HCT116 (cell line): Measurements from ENCODE around the gene SSU72. TPM values are rescaled to one million over a fixed set of nuclear protein-coding genes. Genes with fewer than 3 reads are reported as not detected.

ENCODE experiments used
- ATAC-seq: fragments of 200-7000 bp; cut with Tn5 transposase; 2 replicates; pipeline ENCODE4 v1.9.1; 2020; ENCODE audit warnings: mild to moderate bottlenecking, moderate library complexity
- BruUV-seq: library from RNA; stranded (reverse); fragments of 400-500 nt; replicated peaks from 2 replicates; lab custom pipeline; 2021; lab: Mats Ljungman, UMichigan
- CTCF ChIA-PET: fragments of 300-600 bp; sonication (Branson Sonifier 250); formaldehyde crosslinking; loops from one replicate; lab custom pipeline; 2021; ENCODE audit warnings: antibody characterized with exemption; lab: Charles Lee
- POLR2A ChIA-PET: fragments of 300-600, 350-600 bp; sonication (Branson Sonifier 250); formaldehyde crosslinking; loops from one replicate; lab custom pipeline; 2021; ENCODE audit warnings: antibody characterized with exemption; lab: Charles Lee
- RAD21 ChIA-PET, 2 experiments: fragments of 300-600 bp; sonication (Branson Sonifier 250); formaldehyde crosslinking; loops; one replicate each; lab custom pipeline; 2023; ENCODE audit warnings: low total read pairs in 2 of 2; ENCODE audit not compliant: uncharacterized antibody in 2 of 2, unreplicated experiment in 2 of 2, low non-redundant PET in 1 of 2; lab: Charles Lee
- DNase-seq: peaks from one replicate; pipeline ENCODE4 v3.0.0-alpha.2; 2010; ENCODE audit warnings: low read depth, low spot score
- H2AFZ ChIP-seq: fragments of 200-600 bp; shearing (Covaris generic), sonication (generic); 2 replicates; pipeline ENCODE4 v1.6.1; 2017; ENCODE audit warnings: low read depth, mixed run types, mixed read lengths, antibody characterized with exemption, low read length; ENCODE audit not compliant: poor library complexity, severe bottlenecking
- H3K27ac ChIP-seq: 2 replicates; pipeline ENCODE4 v1.5.1; 2012; ENCODE audit warnings: low read depth, low read length
- H3K27me3 ChIP-seq: fragments of 200-600 bp; sonication (generic); 2 replicates; pipeline ENCODE4 v1.6.1; 2016; ENCODE audit warnings: mixed run types, low read length, mixed read lengths; ENCODE audit not compliant: insufficient read depth
- H3K36me3 ChIP-seq, 2 experiments: fragments of 200-500 bp in 1 of 2; fragments of 200-600 bp in 1 of 2; sonication (Bioruptor generic) in 1 of 2; sonication (generic) in 1 of 2; 2 replicates each; pipeline versions ENCODE4 v1.5.1 to v1.6.1; 2014 to 2016; ENCODE audit warnings: low read length in 2 of 2, inconsistent platforms in 1 of 2, mixed read lengths in 1 of 2, mixed run types in 1 of 2; ENCODE audit not compliant: insufficient read depth in 2 of 2, control insufficient read depth in 1 of 2
- H3K4me1 ChIP-seq, 2 experiments: fragments of 200-600 bp in 1 of 2; sonication (generic) in 1 of 2; 2 replicates each; pipeline versions ENCODE4 v1.5.1 to v1.6.1; 2012 to 2017; ENCODE audit warnings: low read length in 2 of 2, inconsistent platforms in 1 of 2, mild to moderate bottlenecking in 1 of 2, mixed read lengths in 1 of 2, mixed run types in 1 of 2, moderate library complexity in 1 of 2; ENCODE audit not compliant: insufficient read depth in 2 of 2, control insufficient read depth in 1 of 2
- H3K4me2 ChIP-seq: fragments of 200-600 bp; sonication (generic); 2 replicates; pipeline ENCODE4 v1.6.1; 2017; ENCODE audit warnings: mixed run types, low read length, mixed read lengths
- H3K4me3 ChIP-seq, 2 experiments: fragments of 200-600 bp in 1 of 2; sonication (generic) in 1 of 2; replicated peaks in 1 of 2; 2 replicates each; pipeline ENCODE4 v1.5.1; 2011 to 2016; ENCODE audit warnings: low read length in 2 of 2, control low read depth in 1 of 2, low read depth in 1 of 2, mild to moderate bottlenecking in 1 of 2, mixed read lengths in 1 of 2, mixed run types in 1 of 2
- H3K79me2 ChIP-seq: fragments of 200-600 bp; sonication (generic); 2 replicates; pipeline ENCODE4 v1.6.1; 2017; ENCODE audit warnings: mild to moderate bottlenecking, mixed run types, low read length, moderate library complexity, mixed read lengths; ENCODE audit not compliant: insufficient read depth
- H3K9ac ChIP-seq: fragments of 200-600 bp; sonication (generic); 2 replicates; pipeline ENCODE4 v1.6.1; 2016; ENCODE audit warnings: low read length, mixed read lengths
- H3K9me2 ChIP-seq: fragments of 200-600 bp; sonication (generic), shearing (Covaris generic); 2 replicates; pipeline ENCODE4 v1.6.1; 2017; ENCODE audit warnings: mixed run types, mild to moderate bottlenecking, moderate library complexity; ENCODE audit not compliant: insufficient read depth
- H3K9me3 ChIP-seq, 2 experiments: fragments of 200-500 bp in 1 of 2; fragments of 200-600 bp in 1 of 2; sonication (Bioruptor generic) in 1 of 2; sonication (generic) in 1 of 2; 2 replicates each; pipeline ENCODE4 v1.6.1; 2014 to 2017; ENCODE audit warnings: low read length in 2 of 2, mixed read lengths in 2 of 2, inconsistent platforms in 1 of 2, low read depth in 1 of 2, mild to moderate bottlenecking in 1 of 2, mixed run types in 1 of 2, moderate library complexity in 1 of 2; ENCODE audit not compliant: control insufficient read depth in 1 of 2, insufficient read depth in 1 of 2
- H4K20me1 ChIP-seq: fragments of 200-600 bp; sonication (generic), shearing (Covaris generic); 2 replicates; pipeline ENCODE4 v1.6.1; 2017; ENCODE audit warnings: mixed run types, mild to moderate bottlenecking, moderate library complexity; ENCODE audit not compliant: insufficient read depth
- CBX3 ChIP-seq: IDR thresholded peaks from 2 replicates; pipeline ENCODE4 v1.6.1; 2012; ENCODE audit warnings: low read depth
- CEBPB ChIP-seq: IDR thresholded peaks from 2 replicates; pipeline ENCODE4 v1.6.1; 2012; ENCODE audit warnings: low read depth
- EZH2phosphoT487 ChIP-seq: fragments of 200-600 bp; IDR thresholded peaks from 2 replicates; pipeline ENCODE4 v1.6.1; 2018; ENCODE audit warnings: antibody characterized with exemption, borderline replicate concordance
- JUND ChIP-seq: IDR thresholded peaks from 2 replicates; pipeline ENCODE4 v1.6.1; 2012
- POLR2AphosphoS5 ChIP-seq: IDR thresholded peaks from 2 replicates; pipeline ENCODE4 v1.6.1; 2011; ENCODE audit warnings: mild to moderate bottlenecking, low read depth, low read length, moderate library complexity
- RAD21 ChIP-seq: IDR thresholded peaks from 2 replicates; pipeline ENCODE4 v1.6.1; 2012; ENCODE audit warnings: low read depth, mild to moderate bottlenecking
- SP1 ChIP-seq: IDR thresholded peaks from 2 replicates; pipeline ENCODE4 v1.6.1; 2012; ENCODE audit warnings: low read depth
- SRF ChIP-seq: IDR thresholded peaks from 2 replicates; pipeline ENCODE4 v1.6.1; 2012; ENCODE audit warnings: low read depth
- TCF7L2 ChIP-seq: IDR thresholded peaks from 2 replicates; pipeline ENCODE4 v1.7.0; 2011; ENCODE audit warnings: borderline replicate concordance, inconsistent platforms; ENCODE audit not compliant: insufficient read depth, insufficient read length; ENCODE audit errors: extremely low read depth
- YY1 ChIP-seq: IDR thresholded peaks from 2 replicates; pipeline ENCODE4 v1.6.1; 2011; ENCODE audit warnings: low read length, low read depth, moderate library complexity, mild to moderate bottlenecking; ENCODE audit not compliant: insufficient replicate concordance; ENCODE audit errors: extremely low read depth
- ZNF274 ChIP-seq: fragments of 200-500 bp; sonication (Bioruptor generic); IDR thresholded peaks from 2 replicates; pipeline ENCODE4 v1.6.1; 2014; ENCODE audit warnings: mild to moderate bottlenecking, low read depth, low read length, inconsistent platforms
- intact Hi-C: fragments of 100-400 bp; cut with micrococcal nuclease; formaldehyde crosslinking; loops from 2 replicates; pipeline ENCODE4 v1.10.0; 2022
- total RNA-seq: library from RNA; stranded (reverse); gene quantifications from one replicate; pipeline ENCODE4 v1.2.1, GENCODE V29; 2021; ENCODE audit not compliant: unreplicated experiment
- TF ChIP-seq, protein P1 (sequence below): IDR thresholded peaks from 2 replicates; pipeline ENCODE4 v1.6.1; 2012
- TF ChIP-seq, protein P2 (sequence below), 3 experiments: fragments of 200-600 bp in 1 of 3; sonication (generic) in 1 of 3; IDR thresholded peaks in 2 of 3; conservative IDR thresholded peaks in 1 of 3; 2 replicates each; pipeline ENCODE4 v1.5.1; 2012 to 2017; ENCODE audit warnings: low read depth in 2 of 3, low read length in 2 of 3, antibody characterized with exemption in 1 of 3, borderline replicate concordance in 1 of 3, control low read depth in 1 of 3, mild to moderate bottlenecking in 1 of 3, mixed read lengths in 1 of 3, mixed run types in 1 of 3, moderate library complexity in 1 of 3; ENCODE audit not compliant: insufficient read depth in 1 of 3
- TF ChIP-seq, protein P3 (sequence below): IDR thresholded peaks from 2 replicates; pipeline ENCODE4 v1.6.1; 2012; ENCODE audit warnings: low read depth

Gene SSU72
- total RNA-seq, 1 experiment from 2014 or later = 134 TPM

DNA sequence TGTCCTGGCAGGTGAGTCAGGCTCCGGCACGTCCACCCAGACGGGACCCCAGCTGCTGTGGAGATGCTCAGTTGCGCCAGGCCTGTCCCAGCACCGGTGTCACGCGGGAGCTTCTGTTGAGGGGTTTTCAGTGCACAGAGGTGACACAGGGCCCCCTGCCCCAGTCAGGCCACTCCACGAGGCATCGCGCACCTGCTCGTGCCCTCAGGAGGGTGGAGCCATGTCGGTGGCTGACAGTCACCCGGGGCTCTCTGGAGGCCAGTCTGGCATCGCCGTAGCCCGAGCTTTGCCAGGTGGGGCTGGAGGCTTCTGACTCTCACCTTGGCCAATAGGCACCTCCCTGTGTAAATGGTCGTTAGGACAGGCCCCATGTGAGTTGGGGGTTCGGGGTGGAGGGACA lies 45.3 kb downstream of the SSU72 start:
- no peak overlapping the region for H2AFZ ChIP-seq
- intact Hi-C loops = no loop called here
- no peak overlapping the region for H3K27ac ChIP-seq
- no peak overlapping the region for H3K4me2 ChIP-seq
- ATAC-seq = no peak
- DNase-seq = no peak
- no peaks in the 10 kb centered on the region for H3K27me3 ChIP-seq
- H3K4me3 ChIP-seq = no peak overlapping the region
- H3K9me3 ChIP-seq = no peaks in the 10 kb centered on the region; a peak in 1 of 4 replicates
- peaks cover 6 to 39% of the 10 kb centered on the region in 2 experiments; a peak in 3 of 4 replicates for H3K36me3 ChIP-seq
- TF ChIP-seq YY1 = no peak
- TF ChIP-seq SP1 = no peak
- no peak for TF ChIP-seq CBX3
- TF ChIP-seq, protein P1, sequence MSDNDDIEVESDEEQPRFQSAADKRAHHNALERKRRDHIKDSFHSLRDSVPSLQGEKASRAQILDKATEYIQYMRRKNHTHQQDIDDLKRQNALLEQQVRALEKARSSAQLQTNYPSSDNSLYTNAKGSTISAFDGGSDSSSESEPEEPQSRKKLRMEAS = no peak
- TF ChIP-seq, protein P2, sequence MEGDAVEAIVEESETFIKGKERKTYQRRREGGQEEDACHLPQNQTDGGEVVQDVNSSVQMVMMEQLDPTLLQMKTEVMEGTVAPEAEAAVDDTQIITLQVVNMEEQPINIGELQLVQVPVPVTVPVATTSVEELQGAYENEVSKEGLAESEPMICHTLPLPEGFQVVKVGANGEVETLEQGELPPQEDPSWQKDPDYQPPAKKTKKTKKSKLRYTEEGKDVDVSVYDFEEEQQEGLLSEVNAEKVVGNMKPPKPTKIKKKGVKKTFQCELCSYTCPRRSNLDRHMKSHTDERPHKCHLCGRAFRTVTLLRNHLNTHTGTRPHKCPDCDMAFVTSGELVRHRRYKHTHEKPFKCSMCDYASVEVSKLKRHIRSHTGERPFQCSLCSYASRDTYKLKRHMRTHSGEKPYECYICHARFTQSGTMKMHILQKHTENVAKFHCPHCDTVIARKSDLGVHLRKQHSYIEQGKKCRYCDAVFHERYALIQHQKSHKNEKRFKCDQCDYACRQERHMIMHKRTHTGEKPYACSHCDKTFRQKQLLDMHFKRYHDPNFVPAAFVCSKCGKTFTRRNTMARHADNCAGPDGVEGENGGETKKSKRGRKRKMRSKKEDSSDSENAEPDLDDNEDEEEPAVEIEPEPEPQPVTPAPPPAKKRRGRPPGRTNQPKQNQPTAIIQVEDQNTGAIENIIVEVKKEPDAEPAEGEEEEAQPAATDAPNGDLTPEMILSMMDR (IDR thresholded peaks at IDR 0.05 in 2 of 3, conservative IDR thresholded peaks at IDR 0.05 in 1 of 3; ENCODE audit: borderline replicate concordance in 1 of 3, insufficient read depth in 1 of 3, low read depth in 2 of 3, low read length in 2 of 3) = no peak
- no peak for TF ChIP-seq TCF7L2
- TF ChIP-seq EZH2phosphoT487 = no peak
- no peak for TF ChIP-seq SRF
- TF ChIP-seq JUND = no peak
- no peak for TF ChIP-seq POLR2AphosphoS5
- TF ChIP-seq, protein P3, sequence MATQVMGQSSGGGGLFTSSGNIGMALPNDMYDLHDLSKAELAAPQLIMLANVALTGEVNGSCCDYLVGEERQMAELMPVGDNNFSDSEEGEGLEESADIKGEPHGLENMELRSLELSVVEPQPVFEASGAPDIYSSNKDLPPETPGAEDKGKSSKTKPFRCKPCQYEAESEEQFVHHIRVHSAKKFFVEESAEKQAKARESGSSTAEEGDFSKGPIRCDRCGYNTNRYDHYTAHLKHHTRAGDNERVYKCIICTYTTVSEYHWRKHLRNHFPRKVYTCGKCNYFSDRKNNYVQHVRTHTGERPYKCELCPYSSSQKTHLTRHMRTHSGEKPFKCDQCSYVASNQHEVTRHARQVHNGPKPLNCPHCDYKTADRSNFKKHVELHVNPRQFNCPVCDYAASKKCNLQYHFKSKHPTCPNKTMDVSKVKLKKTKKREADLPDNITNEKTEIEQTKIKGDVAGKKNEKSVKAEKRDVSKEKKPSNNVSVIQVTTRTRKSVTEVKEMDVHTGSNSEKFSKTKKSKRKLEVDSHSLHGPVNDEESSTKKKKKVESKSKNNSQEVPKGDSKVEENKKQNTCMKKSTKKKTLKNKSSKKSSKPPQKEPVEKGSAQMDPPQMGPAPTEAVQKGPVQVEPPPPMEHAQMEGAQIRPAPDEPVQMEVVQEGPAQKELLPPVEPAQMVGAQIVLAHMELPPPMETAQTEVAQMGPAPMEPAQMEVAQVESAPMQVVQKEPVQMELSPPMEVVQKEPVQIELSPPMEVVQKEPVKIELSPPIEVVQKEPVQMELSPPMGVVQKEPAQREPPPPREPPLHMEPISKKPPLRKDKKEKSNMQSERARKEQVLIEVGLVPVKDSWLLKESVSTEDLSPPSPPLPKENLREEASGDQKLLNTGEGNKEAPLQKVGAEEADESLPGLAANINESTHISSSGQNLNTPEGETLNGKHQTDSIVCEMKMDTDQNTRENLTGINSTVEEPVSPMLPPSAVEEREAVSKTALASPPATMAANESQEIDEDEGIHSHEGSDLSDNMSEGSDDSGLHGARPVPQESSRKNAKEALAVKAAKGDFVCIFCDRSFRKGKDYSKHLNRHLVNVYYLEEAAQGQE = no peak
- no peak for TF ChIP-seq ZNF274
- no peak for TF ChIP-seq CEBPB
- TF ChIP-seq RAD21 = no peak
- POLR2A ChIA-PET = no interaction called here
- BruUV-seq = no TSS peak
- H4K20me1 ChIP-seq = no peaks in the 10 kb centered on the region
- H3K9ac ChIP-seq = no peak overlapping the region
- RAD21 ChIA-PET = no interaction called here
- no peaks in the 10 kb centered on the region for H3K79me2 ChIP-seq
- CTCF ChIA-PET = no interaction called here
- no peaks in the 10 kb centered on the region for H3K9me2 ChIP-seq
- no peaks in the 10 kb centered on the region for H3K4me1 ChIP-seq
